Ishikawa (cell line): ENCODE measurements around the gene NAV3.

ENCODE experiments used
- CEBPB ChIP-seq: IDR thresholded peaks from 2 replicates; pipeline ENCODE4 v1.6.1; 2012
- CREB1 ChIP-seq: IDR thresholded peaks from 2 replicates; pipeline ENCODE4 v1.6.1; 2012; ENCODE audit warnings: low read depth
- EGR1 ChIP-seq: IDR thresholded peaks from 2 replicates; pipeline ENCODE4 v1.6.1; 2012
- EP300 ChIP-seq: IDR thresholded peaks from 2 replicates; pipeline ENCODE4 v1.6.1; 2012; ENCODE audit warnings: borderline replicate concordance
- FOXM1 ChIP-seq: IDR thresholded peaks from 2 replicates; pipeline ENCODE4 v1.6.1; 2012; ENCODE audit warnings: low read depth, borderline replicate concordance
- NFIC ChIP-seq: IDR thresholded peaks from 2 replicates; pipeline ENCODE4 v1.6.1; 2012
- RAD21 ChIP-seq: IDR thresholded peaks from 2 replicates; pipeline ENCODE4 v1.6.1; 2012; ENCODE audit warnings: low read depth
- TAF1 ChIP-seq: IDR thresholded peaks from 2 replicates; pipeline ENCODE4 v1.6.1; 2012; ENCODE audit warnings: low read depth, mild to moderate bottlenecking
- TCF12 ChIP-seq: IDR thresholded peaks from 2 replicates; pipeline ENCODE4 v1.6.1; 2012; ENCODE audit warnings: low read depth
- TEAD4 ChIP-seq: IDR thresholded peaks from 2 replicates; pipeline ENCODE4 v1.6.1; 2012
- YY1 ChIP-seq: IDR thresholded peaks from 2 replicates; pipeline ENCODE4 v1.6.1; 2012; ENCODE audit warnings: low read depth
- ZBTB7A ChIP-seq: IDR thresholded peaks from 2 replicates; pipeline ENCODE4 v1.6.1; 2012; ENCODE audit warnings: low read depth
- TF ChIP-seq, protein P1 (sequence below): IDR thresholded peaks from 2 replicates; pipeline ENCODE4 v1.6.1; 2012
- TF ChIP-seq, protein P2 (sequence below): IDR thresholded peaks from 2 replicates; pipeline ENCODE4 v1.6.1; 2012; ENCODE audit warnings: low read depth, mild to moderate bottlenecking
- TF ChIP-seq, protein P3 (sequence below): IDR thresholded peaks from 2 replicates; pipeline ENCODE4 v1.6.1; 2012

NAV3 gene

DNA sequence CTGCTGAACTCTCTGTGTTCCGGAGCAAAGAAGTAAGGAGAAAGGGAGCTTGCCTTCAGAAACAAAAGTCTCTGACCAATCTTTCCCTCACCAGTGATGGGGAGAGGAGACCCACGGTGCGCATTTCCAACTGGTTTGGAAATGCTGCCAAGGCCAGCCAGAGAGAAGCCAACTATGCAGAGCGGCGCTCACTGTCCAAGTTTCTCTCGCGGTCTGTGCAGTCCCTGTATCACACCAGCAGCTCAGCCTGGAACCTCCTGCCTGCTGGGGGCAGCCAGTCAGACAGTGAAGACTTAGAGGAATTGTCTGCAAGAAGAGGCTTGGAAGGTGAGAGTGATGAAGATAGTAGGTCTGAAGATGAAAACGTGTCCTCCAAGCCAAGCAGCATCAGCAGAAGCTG, 206.2 kb downstream of the NAV3 start:
- TF ChIP-seq YY1 (no peak), CEBPB (no peak), TAF1 (no peak), CREB1 (no peak), EP300 (no peak), TCF12 (no peak), NFIC (no peak), ZBTB7A (no peak), EGR1 (no peak), FOXM1 (no peak), RAD21 (no peak), TEAD4 (no peak)
- TF ChIP-seq, protein P1, sequence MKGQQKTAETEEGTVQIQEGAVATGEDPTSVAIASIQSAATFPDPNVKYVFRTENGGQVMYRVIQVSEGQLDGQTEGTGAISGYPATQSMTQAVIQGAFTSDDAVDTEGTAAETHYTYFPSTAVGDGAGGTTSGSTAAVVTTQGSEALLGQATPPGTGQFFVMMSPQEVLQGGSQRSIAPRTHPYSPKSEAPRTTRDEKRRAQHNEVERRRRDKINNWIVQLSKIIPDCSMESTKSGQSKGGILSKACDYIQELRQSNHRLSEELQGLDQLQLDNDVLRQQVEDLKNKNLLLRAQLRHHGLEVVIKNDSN, result no peak
- TF ChIP-seq, protein P2, sequence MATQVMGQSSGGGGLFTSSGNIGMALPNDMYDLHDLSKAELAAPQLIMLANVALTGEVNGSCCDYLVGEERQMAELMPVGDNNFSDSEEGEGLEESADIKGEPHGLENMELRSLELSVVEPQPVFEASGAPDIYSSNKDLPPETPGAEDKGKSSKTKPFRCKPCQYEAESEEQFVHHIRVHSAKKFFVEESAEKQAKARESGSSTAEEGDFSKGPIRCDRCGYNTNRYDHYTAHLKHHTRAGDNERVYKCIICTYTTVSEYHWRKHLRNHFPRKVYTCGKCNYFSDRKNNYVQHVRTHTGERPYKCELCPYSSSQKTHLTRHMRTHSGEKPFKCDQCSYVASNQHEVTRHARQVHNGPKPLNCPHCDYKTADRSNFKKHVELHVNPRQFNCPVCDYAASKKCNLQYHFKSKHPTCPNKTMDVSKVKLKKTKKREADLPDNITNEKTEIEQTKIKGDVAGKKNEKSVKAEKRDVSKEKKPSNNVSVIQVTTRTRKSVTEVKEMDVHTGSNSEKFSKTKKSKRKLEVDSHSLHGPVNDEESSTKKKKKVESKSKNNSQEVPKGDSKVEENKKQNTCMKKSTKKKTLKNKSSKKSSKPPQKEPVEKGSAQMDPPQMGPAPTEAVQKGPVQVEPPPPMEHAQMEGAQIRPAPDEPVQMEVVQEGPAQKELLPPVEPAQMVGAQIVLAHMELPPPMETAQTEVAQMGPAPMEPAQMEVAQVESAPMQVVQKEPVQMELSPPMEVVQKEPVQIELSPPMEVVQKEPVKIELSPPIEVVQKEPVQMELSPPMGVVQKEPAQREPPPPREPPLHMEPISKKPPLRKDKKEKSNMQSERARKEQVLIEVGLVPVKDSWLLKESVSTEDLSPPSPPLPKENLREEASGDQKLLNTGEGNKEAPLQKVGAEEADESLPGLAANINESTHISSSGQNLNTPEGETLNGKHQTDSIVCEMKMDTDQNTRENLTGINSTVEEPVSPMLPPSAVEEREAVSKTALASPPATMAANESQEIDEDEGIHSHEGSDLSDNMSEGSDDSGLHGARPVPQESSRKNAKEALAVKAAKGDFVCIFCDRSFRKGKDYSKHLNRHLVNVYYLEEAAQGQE, result no peak
- TF ChIP-seq, protein P3, sequence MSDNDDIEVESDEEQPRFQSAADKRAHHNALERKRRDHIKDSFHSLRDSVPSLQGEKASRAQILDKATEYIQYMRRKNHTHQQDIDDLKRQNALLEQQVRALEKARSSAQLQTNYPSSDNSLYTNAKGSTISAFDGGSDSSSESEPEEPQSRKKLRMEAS, result no peak

DNA sequence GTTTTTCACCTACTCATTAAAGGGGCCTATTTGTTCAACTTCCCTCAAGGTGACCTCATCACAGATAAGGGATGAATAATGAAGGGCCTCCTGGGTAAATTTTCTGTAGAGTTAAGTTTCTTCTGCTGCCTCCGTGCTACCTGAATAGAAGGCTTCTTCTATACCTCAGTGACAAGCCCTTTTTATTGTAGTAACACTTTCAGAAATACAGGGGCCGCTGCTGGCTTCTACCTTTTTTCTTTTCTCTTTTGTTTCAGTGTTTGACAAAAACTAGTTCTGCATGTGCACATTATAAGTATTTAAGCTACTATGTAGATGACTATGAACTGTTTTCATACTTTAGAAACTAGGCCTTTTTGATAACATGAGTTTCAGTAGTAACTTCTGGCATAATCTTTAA, 207.0 kb downstream of the NAV3 start:
- TF ChIP-seq TAF1 (no peak), CREB1 (no peak), NFIC (no peak), EP300 (no peak)
- TF ChIP-seq, protein P3, result no peak
- TF ChIP-seq, protein P1, result no peak

DNA sequence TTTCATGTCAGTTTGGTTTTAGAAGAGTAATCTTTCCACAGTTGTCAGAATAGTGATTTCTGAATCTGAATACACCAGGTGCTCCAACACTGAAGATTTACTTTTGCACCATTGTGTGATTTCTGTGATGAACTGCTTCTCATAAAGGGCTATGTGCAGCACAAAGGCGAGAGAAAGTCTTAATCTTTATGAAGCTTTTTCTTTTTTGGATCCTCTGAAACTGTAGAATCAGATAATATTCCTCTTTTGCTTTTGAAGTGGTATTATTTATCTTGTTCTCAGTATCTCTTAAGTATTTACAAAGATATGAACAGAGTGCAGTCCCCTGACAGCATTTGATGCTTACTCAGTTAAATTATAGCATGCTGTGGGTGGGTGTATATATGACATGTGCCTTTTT, 207.8 kb downstream of the NAV3 start:
- TF ChIP-seq, protein P2, result no peak
- TF ChIP-seq, protein P1, result no peak
- TF ChIP-seq CEBPB (no peak), TEAD4 (no peak), RAD21 (no peak), TCF12 (no peak), EGR1 (no peak), TAF1 (no peak), ZBTB7A (no peak), CREB1 (no peak)
- TF ChIP-seq, protein P3, result no peak

DNA sequence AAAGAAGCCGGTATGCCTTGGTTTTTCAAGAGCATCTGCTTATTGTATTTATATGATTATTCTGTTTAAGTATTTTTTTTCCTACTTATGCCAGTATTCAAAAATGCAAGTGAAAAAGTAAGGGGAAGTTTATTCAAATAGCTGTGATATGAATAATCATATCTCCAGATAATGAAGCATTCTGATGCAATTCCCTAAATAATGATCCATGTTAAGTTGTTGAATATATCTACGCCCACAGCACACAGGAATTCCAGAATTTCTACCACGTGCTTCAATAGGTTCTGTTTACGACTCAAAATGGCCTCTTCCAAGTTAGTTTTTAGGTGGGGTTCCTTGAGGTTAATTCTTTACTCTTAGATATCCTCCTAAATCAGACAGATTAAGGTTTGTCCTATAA, 208.3 kb downstream of the NAV3 start:
- no peak for TF ChIP-seq TEAD4
- TF ChIP-seq, protein P3, result no peak
- TF ChIP-seq TCF12, result no peak
- TF ChIP-seq CEBPB, result no peak
- no peak for TF ChIP-seq NFIC
- TF ChIP-seq, protein P2, result no peak
- no peak for TF ChIP-seq FOXM1
- TF ChIP-seq ZBTB7A, result no peak
- TF ChIP-seq RAD21, result no peak
- TF ChIP-seq YY1, result no peak
- no peak for TF ChIP-seq EP300
- no peak for TF ChIP-seq EGR1
- no peak for TF ChIP-seq TAF1
- TF ChIP-seq, protein P1, result no peak
- no peak for TF ChIP-seq CREB1
